NCI-H1417 treated with DMSO at 0.1 percent for 48 hours (cell line): ENCODE measurements around the gene SLC30A1.
"Not testable (repeated sequence)": the region's sequence is repeated elsewhere in the genome, so short reads cannot be mapped to it uniquely, and the experiment has no call there.

Experiments used
- DNase-seq: peaks from one replicate; lab custom pipeline; 2025; lab: John Stamatoyannopoulos, UW

The SLC30A1 gene

GRCh38 chr1:211547710-211548109 lies 31.3 kb downstream of the SLC30A1 start:
- DNase-seq, result no peak

- DNase-seq, result no peak
Observed at GRCh38 chr1:211546543-211546942, 32.4 kb downstream of the SLC30A1 start.

- no peak for DNase-seq
Observed at GRCh38 chr1:211543025-211543424, 35.9 kb downstream of the SLC30A1 start.

GRCh38 chr1:211541720-211542477 lies 37.1 kb downstream of the SLC30A1 start:
- DNase-seq, result no peak

GRCh38 chr1:211541278-211541677 lies 37.7 kb downstream of the SLC30A1 start:
- DNase-seq, result no peak

- not testable (repeated sequence) for DNase-seq
Observed at GRCh38 chr1:211540824-211541223, 38.1 kb downstream of the SLC30A1 start.

- DNase-seq, result no peak
Observed at GRCh38 chr1:211538287-211538686, 40.7 kb downstream of the SLC30A1 start.

- no peak for DNase-seq
Observed at GRCh38 chr1:211537253-211537652, 41.7 kb downstream of the SLC30A1 start.

GRCh38 chr1:211536606-211537005 lies 42.4 kb downstream of the SLC30A1 start:
- DNase-seq, result no peak

GRCh38 chr1:211535346-211535745 lies 43.6 kb downstream of the SLC30A1 start:
- DNase-seq, result no peak

- DNase-seq, result no peak
Observed at GRCh38 chr1:211534545-211535291, 44.2 kb downstream of the SLC30A1 start.

- no peak for DNase-seq
Observed at GRCh38 chr1:211532088-211532444, 46.9 kb downstream of the SLC30A1 start.

GRCh38 chr1:211531194-211532087 lies 47.5 kb downstream of the SLC30A1 start:
- DNase-seq, result no peak

- no peak for DNase-seq
Observed at GRCh38 chr1:211530102-211530501, 48.9 kb downstream of the SLC30A1 start.

GRCh38 chr1:211529453-211529852 lies 49.5 kb downstream of the SLC30A1 start:
- no peak for DNase-seq

GRCh38 chr1:211529011-211529410 lies 50.0 kb downstream of the SLC30A1 start:
- DNase-seq, result no peak

- no peak for DNase-seq
Observed at GRCh38 chr1:211527888-211528287, 51.1 kb downstream of the SLC30A1 start.

- DNase-seq, result no peak
Observed at GRCh38 chr1:211527006-211527405, 52.0 kb downstream of the SLC30A1 start.

GRCh38 chr1:211526101-211526500 lies 52.9 kb downstream of the SLC30A1 start:
- no peak for DNase-seq

- no peak for DNase-seq
Observed at GRCh38 chr1:211525101-211525676, 53.8 kb downstream of the SLC30A1 start.

GRCh38 chr1:211524521-211524920 lies 54.4 kb downstream of the SLC30A1 start:
- DNase-seq, result no peak

GRCh38 chr1:211522804-211523203 lies 56.2 kb downstream of the SLC30A1 start:
- no peak for DNase-seq
